Measurements from ENCODE around the gene BSDC1.
A peak's percentile ranks its signal among the peaks of the same experiment; 100 is the strongest.

Gene BSDC1

DNA sequence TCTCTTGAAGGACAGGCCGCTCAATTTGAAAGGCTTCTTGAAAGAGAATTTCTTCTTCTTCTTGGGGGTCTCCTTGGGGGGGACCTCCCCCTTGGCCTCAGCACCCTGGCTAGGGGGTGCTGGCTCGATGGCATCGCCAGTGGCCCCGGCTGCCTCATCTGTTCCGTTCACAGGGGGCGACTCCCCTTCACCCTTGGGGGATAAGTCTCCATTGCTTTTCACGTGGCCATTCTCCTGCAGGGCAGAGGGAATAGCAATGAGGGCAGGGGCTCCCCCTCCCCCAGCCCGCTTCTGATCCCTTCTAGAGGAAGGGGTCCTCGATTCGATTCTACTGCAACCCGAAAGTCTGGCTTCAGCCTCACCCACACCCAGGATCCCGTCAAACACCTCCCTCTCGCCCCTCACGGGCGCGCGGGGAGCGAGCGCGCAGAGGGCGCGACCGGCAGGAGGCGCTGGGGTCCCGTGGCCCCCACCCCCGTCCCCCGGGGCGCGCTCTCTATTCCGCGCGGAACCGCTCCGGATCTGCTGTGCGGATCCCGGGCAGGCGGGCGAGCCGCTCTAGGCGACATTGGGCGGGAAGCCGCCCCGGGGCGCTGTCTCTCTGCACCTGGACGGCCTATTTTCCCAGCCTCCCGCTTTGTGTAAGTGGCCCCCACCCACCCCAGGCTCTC is 59.2 kb downstream of the BSDC1 start:
- Histone ChIP-seq H3K4me3 (ENCODE audit: insufficient read depth, low read length, poor library complexity, severe bottlenecking) (peak overlapping the region; percentile 91), H3K36me3 (ENCODE audit: low read length) (no peaks in the 10 kb centered on the region; the same call in 1 of the 2 replicates), H2AFZ (ENCODE audit: low read depth, low read length, severe bottlenecking) (no peak overlapping the region), H3K79me2 (ENCODE audit: insufficient read depth, low read length) (peaks cover 10% of the 10 kb centered on the region; the same call in 1 of the 2 replicates), H3K9me2 (replicated peaks; ENCODE audit: insufficient read depth, low read length) (no peaks in the 10 kb centered on the region), H4K20me1 (ENCODE audit: low read depth, low read length) (no peaks in the 10 kb centered on the region), H3K9me3 (ENCODE audit: insufficient read depth, low read length) (no peaks in the 10 kb centered on the region), H3K9ac (ENCODE audit: low read length) (peak overlapping the region; percentile 66), H3K4me2 (ENCODE audit: low read depth, low read length, poor library complexity, severe bottlenecking) (peak overlapping the region; percentile 62), H3K27ac (ENCODE audit: low read depth, low read length) (peak overlapping the region; percentile 68), H3F3A (ENCODE audit: insufficient read depth) (peaks cover 39% of the 10 kb centered on the region), H3K27me3 (ENCODE audit: low read length) (no peaks in the 10 kb centered on the region)
- no peak for TF ChIP-seq EZH2phosphoT487 (conservative IDR thresholded peaks at IDR 0.05; ENCODE audit: low read length)
- TF ChIP-seq, protein P1, sequence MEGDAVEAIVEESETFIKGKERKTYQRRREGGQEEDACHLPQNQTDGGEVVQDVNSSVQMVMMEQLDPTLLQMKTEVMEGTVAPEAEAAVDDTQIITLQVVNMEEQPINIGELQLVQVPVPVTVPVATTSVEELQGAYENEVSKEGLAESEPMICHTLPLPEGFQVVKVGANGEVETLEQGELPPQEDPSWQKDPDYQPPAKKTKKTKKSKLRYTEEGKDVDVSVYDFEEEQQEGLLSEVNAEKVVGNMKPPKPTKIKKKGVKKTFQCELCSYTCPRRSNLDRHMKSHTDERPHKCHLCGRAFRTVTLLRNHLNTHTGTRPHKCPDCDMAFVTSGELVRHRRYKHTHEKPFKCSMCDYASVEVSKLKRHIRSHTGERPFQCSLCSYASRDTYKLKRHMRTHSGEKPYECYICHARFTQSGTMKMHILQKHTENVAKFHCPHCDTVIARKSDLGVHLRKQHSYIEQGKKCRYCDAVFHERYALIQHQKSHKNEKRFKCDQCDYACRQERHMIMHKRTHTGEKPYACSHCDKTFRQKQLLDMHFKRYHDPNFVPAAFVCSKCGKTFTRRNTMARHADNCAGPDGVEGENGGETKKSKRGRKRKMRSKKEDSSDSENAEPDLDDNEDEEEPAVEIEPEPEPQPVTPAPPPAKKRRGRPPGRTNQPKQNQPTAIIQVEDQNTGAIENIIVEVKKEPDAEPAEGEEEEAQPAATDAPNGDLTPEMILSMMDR (IDR thresholded peaks at IDR 0.05; ENCODE audit: insufficient read depth, low read length, poor library complexity, severe bottlenecking): peak; percentile 79

DNA sequence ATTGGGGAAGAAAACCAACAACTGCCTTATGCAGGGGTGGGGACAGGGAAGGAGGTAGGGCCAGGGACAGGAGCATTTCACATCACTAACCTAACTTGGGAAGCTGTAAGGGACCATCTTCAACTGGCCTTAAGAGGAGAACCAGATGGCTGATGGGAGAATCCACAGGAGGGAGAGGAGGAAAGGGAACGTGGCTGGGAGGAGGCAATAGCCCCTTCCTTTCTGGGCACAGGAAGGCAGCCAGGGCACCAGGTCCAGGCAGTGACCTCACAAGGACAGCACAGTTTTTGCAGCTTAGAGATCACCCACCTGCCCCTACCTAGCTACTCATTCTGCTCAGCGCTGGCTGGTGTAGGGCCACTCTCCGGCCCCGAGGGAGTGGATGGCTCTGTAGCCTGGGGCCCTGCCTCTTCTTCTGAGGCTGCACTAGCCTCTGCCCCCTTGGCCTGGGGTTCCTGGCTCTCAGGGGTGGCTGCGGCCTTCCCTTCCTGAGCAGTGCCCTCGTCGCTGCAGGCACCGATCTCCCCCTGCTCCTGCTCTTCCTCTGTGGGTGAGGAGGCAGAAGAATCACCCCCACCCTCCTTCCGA is 59.9 kb downstream of the BSDC1 start:
- H2AFZ ChIP-seq (ENCODE audit: low read depth, low read length, severe bottlenecking): no peak overlapping the region
- no peaks in the 10 kb centered on the region for H3K9me3 ChIP-seq (ENCODE audit: insufficient read depth, low read length)
- H4K20me1 ChIP-seq (ENCODE audit: low read depth, low read length): no peaks in the 10 kb centered on the region
- H3F3A ChIP-seq (ENCODE audit: insufficient read depth): peaks cover 39% of the 10 kb centered on the region
- H3K36me3 ChIP-seq (ENCODE audit: low read length): peaks cover under 1% of the 10 kb centered on the region; the same call in 1 of the 2 replicates
- H3K79me2 ChIP-seq (ENCODE audit: insufficient read depth, low read length): peaks cover 10% of the 10 kb centered on the region; the same call in 1 of the 2 replicates
- H3K27ac ChIP-seq (ENCODE audit: low read depth, low read length): peak overlapping the region; percentile 68
- H3K9me2 ChIP-seq (replicated peaks; ENCODE audit: insufficient read depth, low read length): no peaks in the 10 kb centered on the region
- peak overlapping the region; percentile 91 for H3K4me3 ChIP-seq (ENCODE audit: insufficient read depth, low read length, poor library complexity, severe bottlenecking)
- H3K4me2 ChIP-seq (ENCODE audit: low read depth, low read length, poor library complexity, severe bottlenecking): peak overlapping the region; percentile 62
- no peaks in the 10 kb centered on the region for H3K27me3 ChIP-seq (ENCODE audit: low read length)
- TF ChIP-seq EZH2phosphoT487 (conservative IDR thresholded peaks at IDR 0.05; ENCODE audit: low read length): no peak
- TF ChIP-seq, protein P1 (IDR thresholded peaks at IDR 0.05; ENCODE audit: insufficient read depth, low read length, poor library complexity, severe bottlenecking): no peak
- H3K9ac ChIP-seq (ENCODE audit: low read length): peak overlapping the region; percentile 66

DNA sequence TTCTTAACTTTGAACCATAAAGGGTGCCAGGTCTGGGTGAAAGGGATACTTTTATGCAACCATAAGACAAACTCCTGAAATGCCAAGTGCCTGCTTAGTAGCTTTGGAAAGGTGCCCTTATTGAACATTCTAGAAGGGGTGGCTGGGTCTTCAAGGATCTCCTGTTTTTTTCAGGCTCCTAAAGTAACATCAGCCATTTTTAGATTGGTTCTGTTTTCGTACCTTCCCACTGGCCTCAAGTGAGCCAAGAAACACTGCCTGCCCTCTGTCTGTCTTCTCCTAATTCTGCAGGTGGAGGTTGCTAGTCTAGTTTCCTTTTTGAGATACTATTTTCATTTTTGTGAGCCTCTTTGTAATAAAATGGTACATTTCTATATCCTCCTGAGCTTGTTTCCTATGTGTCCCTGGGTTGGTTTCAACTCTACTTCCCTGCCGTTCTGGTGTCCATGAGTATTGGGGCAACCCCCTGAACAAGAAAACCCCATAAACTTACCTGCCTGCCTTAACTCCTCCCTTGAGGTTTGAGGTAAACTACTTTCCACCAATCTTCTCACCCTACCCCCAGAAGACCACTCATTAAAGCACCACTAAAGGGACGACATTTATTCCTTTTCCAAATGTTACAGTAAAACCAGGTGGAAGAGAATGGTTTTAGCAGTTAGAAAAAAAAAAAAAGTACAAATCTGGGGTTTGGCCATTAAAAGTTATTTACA is 60.8 kb downstream of the BSDC1 start:
- no peaks in the 10 kb centered on the region for H4K20me1 ChIP-seq (ENCODE audit: low read depth, low read length)
- H3K4me2 ChIP-seq (ENCODE audit: low read depth, low read length, poor library complexity, severe bottlenecking): peak overlapping the region; percentile 62
- H3K9me2 ChIP-seq (replicated peaks; ENCODE audit: insufficient read depth, low read length): no peaks in the 10 kb centered on the region
- no peaks in the 10 kb centered on the region for H3K27me3 ChIP-seq (ENCODE audit: low read length)
- peaks cover 10% of the 10 kb centered on the region; the same call in 1 of the 2 replicates for H3K79me2 ChIP-seq (ENCODE audit: insufficient read depth, low read length)
- peaks cover 2% of the 10 kb centered on the region for H3K36me3 ChIP-seq (ENCODE audit: low read length)
- no peak overlapping the region for H2AFZ ChIP-seq (ENCODE audit: low read depth, low read length, severe bottlenecking)
- no peak for TF ChIP-seq EZH2phosphoT487 (conservative IDR thresholded peaks at IDR 0.05; ENCODE audit: low read length)
- no peaks in the 10 kb centered on the region for H3K9me3 ChIP-seq (ENCODE audit: insufficient read depth, low read length)
- no peak overlapping the region for H3K4me3 ChIP-seq (ENCODE audit: insufficient read depth, low read length, poor library complexity, severe bottlenecking)
- peak overlapping the region; percentile 68 for H3K27ac ChIP-seq (ENCODE audit: low read depth, low read length)
- peaks cover 43% of the 10 kb centered on the region for H3F3A ChIP-seq (ENCODE audit: insufficient read depth)
- H3K9ac ChIP-seq (ENCODE audit: low read length): peak overlapping the region; percentile 66

All from SU-DHL-6 (cell line).